ENCODE data around the gene LPO.

- TF ChIP-seq CTCF (conservative IDR thresholded peaks at IDR 0.05; ENCODE audit: low read depth, low read length) (peak; percentile 56), EZH2 (IDR thresholded peaks at IDR 0.05; ENCODE audit: low read length, unreplicated experiment) (no peak), EZH2phosphoT487 (IDR thresholded peaks at IDR 0.05; ENCODE audit: borderline replicate concordance, low read length) (no peak)
Observed at GRCh38 chr17:58210922-58211321, 27.5 kb upstream of the LPO start.

All from PC-3 (cell line).